Neural crest cell (in vitro differentiated cells): ENCODE data around the gene CYP2C19. TPM values are rescaled to one million over a fixed set of nuclear protein-coding genes. Genes with fewer than 3 reads are reported as not detected.

ENCODE experiments used
- DNase-seq: peaks from one replicate; pipeline ENCODE4 v3.0.0; 2021; ENCODE audit warnings: low read depth, mixed read lengths, low spot score
- H3K27ac Mint-ChIP-seq: one replicate; pipeline ENCODE4 v1.8.0; 2021; ENCODE audit warnings: mild to moderate bottlenecking, mixed read lengths; ENCODE audit not compliant: unreplicated experiment
- H3K27me3 Mint-ChIP-seq: 2 replicates; pipeline ENCODE4 v1.8.0; 2021; ENCODE audit warnings: low read depth, mild to moderate bottlenecking, mixed read lengths
- H3K36me3 Mint-ChIP-seq: 2 replicates; pipeline ENCODE4 v1.8.0; 2021; ENCODE audit warnings: low read depth, mild to moderate bottlenecking, mixed read lengths
- H3K4me1 Mint-ChIP-seq: 2 replicates; pipeline ENCODE4 v1.8.0; 2021; ENCODE audit warnings: mixed read lengths
- H3K4me3 Mint-ChIP-seq: one replicate; pipeline ENCODE4 v1.8.0; 2021; ENCODE audit warnings: mild to moderate bottlenecking, mixed read lengths
- H3K9me3 Mint-ChIP-seq: 2 replicates; pipeline ENCODE4 v1.8.0; 2021; ENCODE audit warnings: mixed read lengths
- long read RNA-seq: library from polyadenylated mRNA; unstranded; transcript quantifications from one replicate; pipeline ENCODE4 v2.0.0, GENCODE V29; 2020
- total RNA-seq: library from RNA; stranded (reverse); gene quantifications from 2 replicates; pipeline ENCODE4 v1.2.1, GENCODE V29; 2021
- TF ChIP-seq, protein P1 (sequence below): fragments of 200-600 bp; sonication (generic); conservative IDR thresholded peaks from 2 replicates; pipeline ENCODE4 v1.5.0; 2021; ENCODE audit warnings: antibody characterized with exemption, mild to moderate bottlenecking

Gene CYP2C19
- not detected in 2 replicates for total RNA-seq
- long read RNA-seq, result 0 reads

DNA sequence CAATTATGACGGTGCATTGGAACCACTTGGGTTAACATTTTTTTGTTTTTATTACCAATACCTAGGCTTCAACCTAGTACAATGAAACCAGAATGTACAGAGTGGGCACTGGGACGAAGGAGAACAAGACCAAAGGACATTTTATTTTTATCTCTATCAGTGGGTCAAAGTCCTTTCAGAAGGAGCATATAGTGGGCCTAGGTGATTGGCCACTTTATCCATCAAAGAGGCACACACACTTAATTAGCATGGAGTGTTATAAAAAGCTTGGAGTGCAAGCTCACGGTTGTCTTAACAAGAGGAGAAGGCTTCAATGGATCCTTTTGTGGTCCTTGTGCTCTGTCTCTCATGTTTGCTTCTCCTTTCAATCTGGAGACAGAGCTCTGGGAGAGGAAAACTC lies at the start of gene CYP2C19:
TSS of gene CYP2C19 (plus strand) at position 289 of the 400 bp plus-strand sequence. CDS start at position 314, 25 bp downstream.
- TF ChIP-seq, protein P1, sequence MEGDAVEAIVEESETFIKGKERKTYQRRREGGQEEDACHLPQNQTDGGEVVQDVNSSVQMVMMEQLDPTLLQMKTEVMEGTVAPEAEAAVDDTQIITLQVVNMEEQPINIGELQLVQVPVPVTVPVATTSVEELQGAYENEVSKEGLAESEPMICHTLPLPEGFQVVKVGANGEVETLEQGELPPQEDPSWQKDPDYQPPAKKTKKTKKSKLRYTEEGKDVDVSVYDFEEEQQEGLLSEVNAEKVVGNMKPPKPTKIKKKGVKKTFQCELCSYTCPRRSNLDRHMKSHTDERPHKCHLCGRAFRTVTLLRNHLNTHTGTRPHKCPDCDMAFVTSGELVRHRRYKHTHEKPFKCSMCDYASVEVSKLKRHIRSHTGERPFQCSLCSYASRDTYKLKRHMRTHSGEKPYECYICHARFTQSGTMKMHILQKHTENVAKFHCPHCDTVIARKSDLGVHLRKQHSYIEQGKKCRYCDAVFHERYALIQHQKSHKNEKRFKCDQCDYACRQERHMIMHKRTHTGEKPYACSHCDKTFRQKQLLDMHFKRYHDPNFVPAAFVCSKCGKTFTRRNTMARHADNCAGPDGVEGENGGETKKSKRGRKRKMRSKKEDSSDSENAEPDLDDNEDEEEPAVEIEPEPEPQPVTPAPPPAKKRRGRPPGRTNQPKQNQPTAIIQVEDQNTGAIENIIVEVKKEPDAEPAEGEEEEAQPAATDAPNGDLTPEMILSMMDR, result no peak
- no peaks in the 10 kb centered on the region for H3K36me3 Mint-ChIP-seq
- peaks cover 3% of the 10 kb centered on the region for H3K9me3 Mint-ChIP-seq
- H3K27ac Mint-ChIP-seq, result no peak within 1 kb of the TSS
- no peak for DNase-seq
- no peaks in the 10 kb centered on the region for H3K4me1 Mint-ChIP-seq
- H3K4me3 Mint-ChIP-seq, result no peak within 1 kb of the TSS
- no peaks in the 10 kb centered on the region for H3K27me3 Mint-ChIP-seq

DNA sequence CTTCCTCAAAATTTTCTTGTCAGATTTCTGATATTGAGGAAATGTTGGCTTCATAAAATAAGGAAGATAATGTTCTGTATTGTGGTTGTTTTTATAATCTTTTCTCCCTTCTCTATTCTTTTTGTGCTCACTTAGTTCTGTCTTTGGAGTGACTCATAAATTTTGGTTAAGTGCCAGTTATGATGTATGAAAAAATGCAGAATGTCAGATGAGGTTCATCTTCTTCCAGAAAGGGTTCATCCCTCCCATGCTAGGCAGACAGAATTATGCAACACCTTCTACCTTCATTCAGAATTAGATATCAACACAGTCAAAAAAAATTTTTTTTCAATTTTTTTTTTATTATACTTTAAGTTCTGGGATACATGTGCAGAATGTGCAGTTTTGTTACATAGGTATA lies 36.6 kb upstream of the CYP2C19 start:
- H3K9me3 Mint-ChIP-seq, result no peaks in the 10 kb centered on the region
- no peak overlapping the region for H3K27ac Mint-ChIP-seq
- no peak for DNase-seq
- H3K27me3 Mint-ChIP-seq, result peaks cover 9% of the 10 kb centered on the region
- no peaks in the 10 kb centered on the region for H3K4me1 Mint-ChIP-seq
- H3K36me3 Mint-ChIP-seq, result no peaks in the 10 kb centered on the region
- TF ChIP-seq, protein P1, result no peak
- H3K4me3 Mint-ChIP-seq, result no peak overlapping the region

DNA sequence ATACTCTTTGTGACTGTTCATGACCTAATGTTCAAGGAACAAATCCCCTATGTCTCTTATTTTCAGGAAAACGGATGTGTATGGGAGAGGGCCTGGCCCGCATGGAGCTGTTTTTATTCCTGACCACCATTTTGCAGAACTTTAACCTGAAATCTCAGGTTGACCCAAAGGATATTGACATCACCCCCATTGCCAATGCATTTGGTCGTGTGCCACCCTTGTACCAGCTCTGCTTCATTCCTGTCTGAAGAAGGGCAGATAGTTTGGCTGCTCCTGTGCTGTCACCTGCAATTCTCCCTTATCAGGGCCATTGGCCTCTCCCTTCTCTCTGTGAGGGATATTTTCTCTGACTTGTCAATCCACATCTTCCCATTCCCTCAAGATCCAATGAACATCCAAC lies 27.3 kb upstream of the CYP2C19 start:
- H3K4me1 Mint-ChIP-seq, result no peaks in the 10 kb centered on the region
- no peak overlapping the region for H3K27ac Mint-ChIP-seq
- no peak overlapping the region for H3K4me3 Mint-ChIP-seq
- TF ChIP-seq, protein P1, result no peak
- H3K27me3 Mint-ChIP-seq, result no peaks in the 10 kb centered on the region
- H3K36me3 Mint-ChIP-seq, result no peaks in the 10 kb centered on the region
- no peaks in the 10 kb centered on the region for H3K9me3 Mint-ChIP-seq
- no peak for DNase-seq

DNA sequence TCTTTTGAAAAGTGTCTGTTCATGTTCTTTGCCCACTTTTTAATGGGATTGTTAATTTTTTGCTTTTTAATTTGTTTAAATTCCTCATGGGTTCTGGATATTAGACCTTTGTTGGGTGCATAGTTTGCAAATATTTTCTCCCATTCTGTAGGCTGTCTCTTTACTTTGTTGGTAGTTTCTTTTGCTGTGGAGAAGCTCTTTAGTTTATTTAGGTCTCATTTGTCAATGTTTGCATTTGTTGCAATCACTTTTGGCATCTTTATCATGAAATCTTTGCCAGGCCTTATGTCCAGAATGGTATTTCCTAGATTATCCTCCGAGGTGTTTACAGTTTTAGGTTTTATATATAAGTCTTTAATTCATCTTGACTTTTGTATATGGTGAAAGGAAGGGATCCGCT lies 23.9 kb upstream of the CYP2C19 start:
- Mint-ChIP-seq H3K27ac (no peak overlapping the region), H3K4me1 (no peaks in the 10 kb centered on the region), H3K27me3 (no peaks in the 10 kb centered on the region), H3K36me3 (no peaks in the 10 kb centered on the region), H3K9me3 (peaks cover 18% of the 10 kb centered on the region), H3K4me3 (no peak overlapping the region)
- no peak for DNase-seq
- TF ChIP-seq, protein P1, result no peak

DNA sequence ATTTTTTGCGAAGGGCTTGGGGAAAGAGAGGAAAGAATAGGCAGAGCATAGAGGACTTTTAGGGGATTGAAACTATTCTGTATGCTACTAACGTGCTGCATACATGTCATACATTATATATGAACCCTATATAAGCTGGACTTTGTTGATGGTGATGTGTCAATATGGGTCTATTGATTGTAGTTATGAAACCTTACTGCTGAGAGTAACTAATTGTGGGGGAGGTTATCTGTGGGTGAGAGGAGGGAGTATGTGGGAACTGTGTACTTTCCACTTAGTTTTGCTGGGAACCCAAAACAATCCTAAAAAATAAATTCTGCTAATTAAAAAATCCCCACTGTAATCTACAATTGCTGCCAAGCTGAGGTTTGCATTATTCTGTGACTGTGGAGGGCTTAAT lies 15.3 kb upstream of the CYP2C19 start:
- DNase-seq, result no peak
- peaks cover 7% of the 10 kb centered on the region for H3K27me3 Mint-ChIP-seq
- no peaks in the 10 kb centered on the region for H3K4me1 Mint-ChIP-seq
- H3K27ac Mint-ChIP-seq, result no peak overlapping the region
- H3K9me3 Mint-ChIP-seq, result peaks cover 17% of the 10 kb centered on the region
- H3K4me3 Mint-ChIP-seq, result no peak overlapping the region
- no peaks in the 10 kb centered on the region for H3K36me3 Mint-ChIP-seq
- TF ChIP-seq, protein P1, result no peak

DNA sequence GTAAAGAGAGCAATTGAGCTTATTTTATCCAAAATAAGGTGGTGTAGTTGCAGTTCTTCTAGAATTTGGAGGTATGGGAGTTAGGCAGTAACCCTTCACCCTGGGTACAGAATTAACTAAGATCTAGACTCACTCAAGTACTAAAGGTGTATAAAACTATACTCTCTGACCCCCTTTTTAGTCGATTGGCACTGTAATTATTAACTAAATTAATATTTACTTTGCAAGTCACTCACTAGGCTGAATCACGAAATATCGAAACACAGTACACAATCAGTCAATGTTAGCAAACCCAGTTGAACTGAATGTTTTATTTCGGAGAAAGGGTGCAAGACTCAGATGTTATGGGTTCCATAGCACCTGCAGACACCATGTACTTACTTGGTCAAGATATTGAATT lies 14.6 kb upstream of the CYP2C19 start:
- TF ChIP-seq, protein P1, result no peak
- peaks cover 12% of the 10 kb centered on the region for H3K9me3 Mint-ChIP-seq
- no peak for DNase-seq
- no peak overlapping the region for H3K27ac Mint-ChIP-seq
- no peaks in the 10 kb centered on the region for H3K36me3 Mint-ChIP-seq
- peaks cover 7% of the 10 kb centered on the region for H3K27me3 Mint-ChIP-seq
- H3K4me1 Mint-ChIP-seq, result no peaks in the 10 kb centered on the region
- H3K4me3 Mint-ChIP-seq, result no peak overlapping the region
